Daoy (cell line): Measurements from ENCODE around the gene KLHL11. TPM values are rescaled to one million over a fixed set of nuclear protein-coding genes. Genes with fewer than 3 reads are reported as not detected.

Source experiments
- DNase-seq: peaks from one replicate; pipeline ENCODE4 v3.0.0-alpha.2; 2015; ENCODE audit warnings: low read depth
- total RNA-seq: library from RNA; depleted of rRNA; stranded (reverse); fragments of >200 nt; shearing (Covaris generic); gene quantifications from 2 replicates; pipeline ENCODE4 v1.2.3, GENCODE V29; 2014; rRNA removed

The KLHL11 gene
- total RNA-seq, 1 experiment from 2014 or later: 27.8 TPM

DNA sequence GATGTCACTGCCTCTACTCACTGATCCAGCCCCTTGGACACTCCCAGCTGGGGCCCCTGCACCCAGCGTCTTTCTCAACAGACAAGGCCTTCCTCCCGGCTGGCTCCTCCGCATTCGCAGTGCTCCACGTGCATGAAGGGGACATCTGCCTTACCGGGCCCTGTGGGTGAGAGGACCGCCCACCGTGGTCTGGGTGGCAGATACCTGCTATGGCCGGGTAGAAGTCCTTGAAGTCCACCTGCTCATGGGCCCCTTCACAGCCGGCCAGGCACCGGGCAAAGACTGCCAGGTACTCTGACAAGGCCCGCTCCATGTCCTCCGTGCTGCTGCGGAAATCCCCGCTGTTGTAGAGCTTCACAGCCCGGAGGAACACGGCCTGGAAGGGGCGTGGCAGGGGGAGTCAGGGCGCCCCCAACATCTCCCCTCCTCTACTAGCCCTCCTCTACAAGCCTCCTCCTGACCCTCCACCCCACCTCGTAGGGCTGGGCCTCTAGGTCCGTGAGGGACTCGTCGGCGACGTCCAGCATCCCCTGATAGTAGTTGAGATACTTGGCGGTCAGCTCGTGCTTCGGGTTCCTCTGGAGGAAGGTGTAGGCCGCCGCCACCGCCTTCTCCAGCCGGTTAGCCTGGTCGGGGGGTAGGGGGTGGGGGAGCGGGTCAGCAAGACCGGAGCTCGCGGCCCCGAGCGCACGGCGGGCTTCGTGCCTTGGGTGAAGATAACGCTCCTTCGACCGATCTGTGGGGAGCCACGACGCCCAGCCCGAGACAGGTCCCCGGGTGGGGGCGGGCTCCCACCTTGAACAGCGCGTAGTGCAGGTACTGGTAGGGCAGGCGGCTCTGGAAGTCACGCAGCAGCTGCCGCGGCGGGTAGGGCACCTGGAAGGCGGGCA lies 54.3 kb downstream of the KLHL11 start:
- no peak for DNase-seq

DNA sequence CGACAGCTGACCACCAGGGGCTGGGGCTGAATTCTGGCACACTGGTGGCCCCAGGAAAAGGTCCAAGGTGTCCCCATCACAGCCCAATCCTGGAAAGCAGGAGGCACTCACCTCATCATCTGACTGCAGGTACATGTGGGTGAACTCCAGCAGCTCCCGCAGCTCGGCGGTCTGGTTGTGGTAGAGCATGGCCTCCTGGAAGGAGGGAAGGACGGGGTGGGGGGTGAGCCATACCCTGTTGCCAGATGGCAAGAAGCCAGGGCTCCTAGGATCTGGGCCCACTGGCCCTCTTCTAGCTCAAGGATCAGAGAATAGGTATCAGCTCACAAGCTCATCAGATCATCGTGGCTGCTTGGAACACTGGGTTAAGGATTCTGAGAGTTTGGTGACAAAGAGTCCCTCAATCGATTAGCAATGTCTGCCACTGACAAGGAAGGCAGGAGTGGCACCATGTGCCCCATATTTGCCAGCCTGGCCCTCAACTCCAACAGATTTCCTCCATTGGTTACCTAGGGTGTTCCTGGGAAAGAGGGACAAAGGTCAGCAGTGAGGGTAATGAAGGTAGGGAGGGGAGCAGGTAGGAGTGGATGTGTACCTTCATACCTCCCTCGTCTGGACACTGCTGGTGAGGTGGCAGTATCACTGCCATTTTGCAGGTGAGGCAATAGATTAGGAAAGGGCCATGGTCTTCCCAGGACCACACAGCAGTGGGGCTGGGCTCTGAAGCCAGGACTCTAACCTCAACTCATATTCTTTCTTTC lies 58.4 kb downstream of the KLHL11 start:
- no peak for DNase-seq

Other genes starting within 250 kb of the KLHL11 start
- gene KRT17, start 240.8 kb downstream of the KLHL11 start, total RNA-seq: 276 and 317 TPM in 2 replicates
- gene EIF1, start 176.5 kb downstream of the KLHL11 start, total RNA-seq: 78.2 and 85.4 TPM in 2 replicates
- gene GAST, start 153.1 kb downstream of the KLHL11 start, total RNA-seq: not detected in 2 replicates
- 0.11 TPM in 1 of 2 replicates, not detected in the other for gene HAP1, start 130.8 kb downstream of the KLHL11 start, total RNA-seq
- gene JUP, start 78.7 kb downstream of the KLHL11 start, total RNA-seq: 32.6 and 36.3 TPM in 2 replicates
- 44.4 and 60.9 TPM in 2 replicates for gene P3H4, start 53.5 kb downstream of the KLHL11 start, total RNA-seq
- 123 and 139 TPM in 2 replicates for gene FKBP10, start 52.4 kb downstream of the KLHL11 start, total RNA-seq
- 67.6 and 79.3 TPM in 2 replicates for gene NT5C3B, start 29.2 kb downstream of the KLHL11 start, total RNA-seq
- gene KLHL10, start 27.6 kb downstream of the KLHL11 start, total RNA-seq: 0.74 TPM in 1 of 2 replicates, not detected in the other
- gene ACLY, start 53.5 kb upstream of the KLHL11 start, total RNA-seq: 115 and 124 TPM in 2 replicates
- gene ODAD4, start 65.2 kb upstream of the KLHL11 start, total RNA-seq: 0.42 and 2.8 TPM in 2 replicates
- gene CNP, start 101.4 kb upstream of the KLHL11 start, total RNA-seq: 39.5 and 41.6 TPM in 2 replicates
- 148 and 155 TPM in 2 replicates for gene DNAJC7, start 152.0 kb upstream of the KLHL11 start, total RNA-seq
- 40.7 and 42.1 TPM in 2 replicates for gene NKIRAS2, start 154.7 kb upstream of the KLHL11 start, total RNA-seq
- 0.23 and 0.30 TPM in 2 replicates for gene C17orf113, start 185.2 kb upstream of the KLHL11 start, total RNA-seq
- gene ZNF385C, start 233.1 kb upstream of the KLHL11 start, total RNA-seq: 0.34 and 0.63 TPM in 2 replicates
- gene DHX58, start 247.3 kb upstream of the KLHL11 start, total RNA-seq: 1.3 and 3.1 TPM in 2 replicates